GM23338 (cell line): ENCODE results near the gene GALC. TPM values are rescaled to one million over a fixed set of nuclear protein-coding genes. Genes with fewer than 3 reads are reported as not detected.

Experiments used
- ATAC-seq: fragments of 200-7000 bp; cut with Tn5 transposase; 3 replicates; pipeline ENCODE4 v1.9.1; 2020
- DNase-seq: peaks from one replicate; pipeline ENCODE4 v3.0.0-alpha.2; 2015; ENCODE audit warnings: low spot score
- H2AFZ ChIP-seq: fragments of 200-600 bp; sonication (generic); 2 replicates; pipeline ENCODE4 v1.8.0; 2016; ENCODE audit warnings: antibody characterized with exemption, mild to moderate bottlenecking, moderate library complexity
- H3F3A ChIP-seq: fragments of 200-600 bp; sonication (generic); replicated peaks from 2 replicates; pipeline ENCODE4 v1.8.0; 2017; ENCODE audit warnings: antibody characterized with exemption, mixed run types, low read depth
- H3K27ac ChIP-seq: fragments of 200-600 bp; sonication (generic); 2 replicates; pipeline ENCODE4 v1.6.1; 2016; ENCODE audit warnings: low read depth
- H3K27me3 ChIP-seq: fragments of 200-600 bp; sonication (generic); 2 replicates; pipeline ENCODE4 v1.8.0; 2016; ENCODE audit warnings: mild to moderate bottlenecking, mixed run types, moderate library complexity; ENCODE audit not compliant: insufficient read depth
- H3K36me3 ChIP-seq: fragments of 200-600 bp; sonication (generic); 2 replicates; pipeline ENCODE4 v1.8.0; 2016; ENCODE audit warnings: mild to moderate bottlenecking; ENCODE audit not compliant: insufficient read depth
- H3K4me1 ChIP-seq: fragments of 200-600 bp; sonication (generic); 2 replicates; pipeline ENCODE4 v1.8.0; 2016; ENCODE audit warnings: mild to moderate bottlenecking, moderate library complexity; ENCODE audit not compliant: insufficient read depth
- H3K4me2 ChIP-seq: fragments of 200-600 bp; sonication (generic); 2 replicates; pipeline ENCODE4 v1.7.1; 2017; ENCODE audit warnings: mixed run types
- H3K4me3 ChIP-seq: fragments of 200-600 bp; sonication (generic); 2 replicates; pipeline ENCODE4 v1.6.1; 2016; ENCODE audit warnings: mixed run types
- H3K79me2 ChIP-seq: fragments of 200-600 bp; sonication (generic); replicated peaks from 2 replicates; pipeline ENCODE4 v1.8.0; 2017; ENCODE audit warnings: mild to moderate bottlenecking; ENCODE audit not compliant: insufficient read depth
- H3K9me2 ChIP-seq: fragments of 200-600 bp; sonication (generic); 2 replicates; pipeline ENCODE4 v1.8.0; 2017; ENCODE audit not compliant: insufficient read depth
- H4K20me1 ChIP-seq: fragments of 200-600 bp; sonication (generic); replicated peaks from 2 replicates; pipeline ENCODE4 v1.8.0; 2017; ENCODE audit warnings: mild to moderate bottlenecking; ENCODE audit not compliant: insufficient read depth
- H3K27ac Mint-ChIP-seq: 2 replicates; pipeline ENCODE4 v1.8.0; 2020; ENCODE audit warnings: inconsistent platforms, mild to moderate bottlenecking, moderate library complexity, mixed read lengths
- H3K27me3 Mint-ChIP-seq: 3 replicates; pipeline ENCODE4 v1.8.0; 2022; ENCODE audit warnings: low read depth, mild to moderate bottlenecking, moderate library complexity, mixed read lengths, inconsistent platforms; ENCODE audit not compliant: insufficient read depth, poor library complexity
- H3K36me3 Mint-ChIP-seq: 3 replicates; pipeline ENCODE4 v1.8.0; 2021; ENCODE audit warnings: low read depth, mild to moderate bottlenecking, inconsistent platforms, moderate library complexity, mixed read lengths
- H3K4me1 Mint-ChIP-seq: 3 replicates; pipeline ENCODE4 v1.8.0; 2020; ENCODE audit warnings: mild to moderate bottlenecking, inconsistent platforms, mixed read lengths
- H3K4me3 Mint-ChIP-seq: 3 replicates; pipeline ENCODE4 v1.8.0; 2021; ENCODE audit warnings: moderate library complexity, mild to moderate bottlenecking, inconsistent platforms, mixed read lengths
- H3K9me3 Mint-ChIP-seq: 3 replicates; pipeline ENCODE4 v1.8.0; 2020; ENCODE audit warnings: moderate library complexity, mild to moderate bottlenecking, inconsistent platforms, mixed read lengths
- CREB1 ChIP-seq: fragments of 250-450 bp; sonication (Bioruptor Pico); IDR thresholded peaks from 2 replicates; pipeline ENCODE4 v1.5.0; 2020; ENCODE audit warnings: low read depth, mild to moderate bottlenecking, moderate library complexity
- CTCF ChIP-seq, 2 experiments: fragments of 200-600 bp in 1 of 2; sonication (generic) in 1 of 2; conservative IDR thresholded peaks; 2 replicates each; pipeline versions ENCODE4 v1.5.1 to v1.6.1; 2016 to 2017; ENCODE audit warnings: antibody characterized with exemption in 2 of 2, low read depth in 2 of 2, mild to moderate bottlenecking in 2 of 2, moderate library complexity in 1 of 2
- EZH2phosphoT487 ChIP-seq: fragments of 200-600 bp; sonication (generic); IDR thresholded peaks from one replicate; pipeline ENCODE4 v1.8.1; 2018; ENCODE audit warnings: antibody characterized with exemption; ENCODE audit not compliant: unreplicated experiment
- STAT1 ChIP-seq: IDR thresholded peaks from one replicate; pipeline ENCODE4 v1.6.1; 2016; ENCODE audit warnings: antibody characterized with exemption; ENCODE audit not compliant: unreplicated experiment
- ZNF114 ChIP-seq: fragments of 250-450 bp; sonication (Bioruptor Pico); IDR thresholded peaks from 2 replicates; pipeline ENCODE4 v1.5.0; 2020; ENCODE audit warnings: mild to moderate bottlenecking, moderate library complexity
- ZNF331 ChIP-seq: fragments of 250-450 bp; sonication (Bioruptor Pico); IDR thresholded peaks from 2 replicates; pipeline ENCODE4 v1.5.0; 2020; ENCODE audit warnings: low read depth, mild to moderate bottlenecking, moderate library complexity
- polyA plus RNA-seq: library from polyadenylated mRNA; unstranded; fragments of >200 nt; fragmentation: Nextera tagmentation; extraction: Ambion mirVana; gene quantifications from 2 replicates; pipeline ENCODE4 v1.2.1, GENCODE V29; 2016
- total RNA-seq: library from RNA; depleted of rRNA; stranded (reverse); fragments of >200 nt; shearing (Covaris generic); gene quantifications from 2 replicates; pipeline ENCODE4 v1.2.3, GENCODE V29; 2014
- TF ChIP-seq, protein P1 (sequence below): IDR thresholded peaks from 2 replicates; pipeline ENCODE4 v1.6.1; 2016; ENCODE audit warnings: antibody characterized with exemption
- TF ChIP-seq, protein P2 (sequence below): IDR thresholded peaks from one replicate; pipeline ENCODE4 v1.6.1; 2018; ENCODE audit warnings: antibody characterized with exemption; ENCODE audit not compliant: unreplicated experiment
- TF ChIP-seq, protein P3 (sequence below): fragments of 250-450 bp; sonication (Bioruptor Pico); IDR thresholded peaks from 2 replicates; pipeline ENCODE4 v1.5.0; 2020; ENCODE audit warnings: mild to moderate bottlenecking, moderate library complexity

The GALC gene
- total and polyA plus RNA-seq, 2 experiments from 2014 or later: 3.4 to 12.9 TPM

- DNase-seq (no peak), ATAC-seq (no peak)
- Histone ChIP-seq H3F3A (no peaks in the 10 kb centered on the region), H4K20me1 (no peaks in the 10 kb centered on the region), H3K9me2 (0 out of 2 replicates have a peak, but pooled peaks cover 3% of the 10 kb centered on the region), H3K36me3 (no peaks in the 10 kb centered on the region), H3K27me3 (no peaks in the 10 kb centered on the region), H3K4me2 (no peak overlapping the region), H2AFZ (no peak overlapping the region), H3K4me3 (no peak overlapping the region), H3K27ac (no peak overlapping the region), H3K79me2 (no peaks in the 10 kb centered on the region), H3K4me1 (peaks cover 7% of the 10 kb centered on the region; the same call in 1 of the 2 replicates)
- TF ChIP-seq, protein P1, sequence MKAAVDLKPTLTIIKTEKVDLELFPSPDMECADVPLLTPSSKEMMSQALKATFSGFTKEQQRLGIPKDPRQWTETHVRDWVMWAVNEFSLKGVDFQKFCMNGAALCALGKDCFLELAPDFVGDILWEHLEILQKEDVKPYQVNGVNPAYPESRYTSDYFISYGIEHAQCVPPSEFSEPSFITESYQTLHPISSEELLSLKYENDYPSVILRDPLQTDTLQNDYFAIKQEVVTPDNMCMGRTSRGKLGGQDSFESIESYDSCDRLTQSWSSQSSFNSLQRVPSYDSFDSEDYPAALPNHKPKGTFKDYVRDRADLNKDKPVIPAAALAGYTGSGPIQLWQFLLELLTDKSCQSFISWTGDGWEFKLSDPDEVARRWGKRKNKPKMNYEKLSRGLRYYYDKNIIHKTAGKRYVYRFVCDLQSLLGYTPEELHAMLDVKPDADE: no peak
- TF ChIP-seq CTCF (conservative IDR thresholded peaks at IDR 0.05; ENCODE audit: low read depth in 2 of 2): no peak
- no peak for TF ChIP-seq EZH2phosphoT487
- TF ChIP-seq ZNF331 (CRISPR knock-in tag): no peak
- TF ChIP-seq CREB1 (CRISPR knock-in tag): no peak
- no peak for TF ChIP-seq STAT1
- TF ChIP-seq, protein P2, sequence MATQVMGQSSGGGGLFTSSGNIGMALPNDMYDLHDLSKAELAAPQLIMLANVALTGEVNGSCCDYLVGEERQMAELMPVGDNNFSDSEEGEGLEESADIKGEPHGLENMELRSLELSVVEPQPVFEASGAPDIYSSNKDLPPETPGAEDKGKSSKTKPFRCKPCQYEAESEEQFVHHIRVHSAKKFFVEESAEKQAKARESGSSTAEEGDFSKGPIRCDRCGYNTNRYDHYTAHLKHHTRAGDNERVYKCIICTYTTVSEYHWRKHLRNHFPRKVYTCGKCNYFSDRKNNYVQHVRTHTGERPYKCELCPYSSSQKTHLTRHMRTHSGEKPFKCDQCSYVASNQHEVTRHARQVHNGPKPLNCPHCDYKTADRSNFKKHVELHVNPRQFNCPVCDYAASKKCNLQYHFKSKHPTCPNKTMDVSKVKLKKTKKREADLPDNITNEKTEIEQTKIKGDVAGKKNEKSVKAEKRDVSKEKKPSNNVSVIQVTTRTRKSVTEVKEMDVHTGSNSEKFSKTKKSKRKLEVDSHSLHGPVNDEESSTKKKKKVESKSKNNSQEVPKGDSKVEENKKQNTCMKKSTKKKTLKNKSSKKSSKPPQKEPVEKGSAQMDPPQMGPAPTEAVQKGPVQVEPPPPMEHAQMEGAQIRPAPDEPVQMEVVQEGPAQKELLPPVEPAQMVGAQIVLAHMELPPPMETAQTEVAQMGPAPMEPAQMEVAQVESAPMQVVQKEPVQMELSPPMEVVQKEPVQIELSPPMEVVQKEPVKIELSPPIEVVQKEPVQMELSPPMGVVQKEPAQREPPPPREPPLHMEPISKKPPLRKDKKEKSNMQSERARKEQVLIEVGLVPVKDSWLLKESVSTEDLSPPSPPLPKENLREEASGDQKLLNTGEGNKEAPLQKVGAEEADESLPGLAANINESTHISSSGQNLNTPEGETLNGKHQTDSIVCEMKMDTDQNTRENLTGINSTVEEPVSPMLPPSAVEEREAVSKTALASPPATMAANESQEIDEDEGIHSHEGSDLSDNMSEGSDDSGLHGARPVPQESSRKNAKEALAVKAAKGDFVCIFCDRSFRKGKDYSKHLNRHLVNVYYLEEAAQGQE: no peak
- TF ChIP-seq, protein P3, sequence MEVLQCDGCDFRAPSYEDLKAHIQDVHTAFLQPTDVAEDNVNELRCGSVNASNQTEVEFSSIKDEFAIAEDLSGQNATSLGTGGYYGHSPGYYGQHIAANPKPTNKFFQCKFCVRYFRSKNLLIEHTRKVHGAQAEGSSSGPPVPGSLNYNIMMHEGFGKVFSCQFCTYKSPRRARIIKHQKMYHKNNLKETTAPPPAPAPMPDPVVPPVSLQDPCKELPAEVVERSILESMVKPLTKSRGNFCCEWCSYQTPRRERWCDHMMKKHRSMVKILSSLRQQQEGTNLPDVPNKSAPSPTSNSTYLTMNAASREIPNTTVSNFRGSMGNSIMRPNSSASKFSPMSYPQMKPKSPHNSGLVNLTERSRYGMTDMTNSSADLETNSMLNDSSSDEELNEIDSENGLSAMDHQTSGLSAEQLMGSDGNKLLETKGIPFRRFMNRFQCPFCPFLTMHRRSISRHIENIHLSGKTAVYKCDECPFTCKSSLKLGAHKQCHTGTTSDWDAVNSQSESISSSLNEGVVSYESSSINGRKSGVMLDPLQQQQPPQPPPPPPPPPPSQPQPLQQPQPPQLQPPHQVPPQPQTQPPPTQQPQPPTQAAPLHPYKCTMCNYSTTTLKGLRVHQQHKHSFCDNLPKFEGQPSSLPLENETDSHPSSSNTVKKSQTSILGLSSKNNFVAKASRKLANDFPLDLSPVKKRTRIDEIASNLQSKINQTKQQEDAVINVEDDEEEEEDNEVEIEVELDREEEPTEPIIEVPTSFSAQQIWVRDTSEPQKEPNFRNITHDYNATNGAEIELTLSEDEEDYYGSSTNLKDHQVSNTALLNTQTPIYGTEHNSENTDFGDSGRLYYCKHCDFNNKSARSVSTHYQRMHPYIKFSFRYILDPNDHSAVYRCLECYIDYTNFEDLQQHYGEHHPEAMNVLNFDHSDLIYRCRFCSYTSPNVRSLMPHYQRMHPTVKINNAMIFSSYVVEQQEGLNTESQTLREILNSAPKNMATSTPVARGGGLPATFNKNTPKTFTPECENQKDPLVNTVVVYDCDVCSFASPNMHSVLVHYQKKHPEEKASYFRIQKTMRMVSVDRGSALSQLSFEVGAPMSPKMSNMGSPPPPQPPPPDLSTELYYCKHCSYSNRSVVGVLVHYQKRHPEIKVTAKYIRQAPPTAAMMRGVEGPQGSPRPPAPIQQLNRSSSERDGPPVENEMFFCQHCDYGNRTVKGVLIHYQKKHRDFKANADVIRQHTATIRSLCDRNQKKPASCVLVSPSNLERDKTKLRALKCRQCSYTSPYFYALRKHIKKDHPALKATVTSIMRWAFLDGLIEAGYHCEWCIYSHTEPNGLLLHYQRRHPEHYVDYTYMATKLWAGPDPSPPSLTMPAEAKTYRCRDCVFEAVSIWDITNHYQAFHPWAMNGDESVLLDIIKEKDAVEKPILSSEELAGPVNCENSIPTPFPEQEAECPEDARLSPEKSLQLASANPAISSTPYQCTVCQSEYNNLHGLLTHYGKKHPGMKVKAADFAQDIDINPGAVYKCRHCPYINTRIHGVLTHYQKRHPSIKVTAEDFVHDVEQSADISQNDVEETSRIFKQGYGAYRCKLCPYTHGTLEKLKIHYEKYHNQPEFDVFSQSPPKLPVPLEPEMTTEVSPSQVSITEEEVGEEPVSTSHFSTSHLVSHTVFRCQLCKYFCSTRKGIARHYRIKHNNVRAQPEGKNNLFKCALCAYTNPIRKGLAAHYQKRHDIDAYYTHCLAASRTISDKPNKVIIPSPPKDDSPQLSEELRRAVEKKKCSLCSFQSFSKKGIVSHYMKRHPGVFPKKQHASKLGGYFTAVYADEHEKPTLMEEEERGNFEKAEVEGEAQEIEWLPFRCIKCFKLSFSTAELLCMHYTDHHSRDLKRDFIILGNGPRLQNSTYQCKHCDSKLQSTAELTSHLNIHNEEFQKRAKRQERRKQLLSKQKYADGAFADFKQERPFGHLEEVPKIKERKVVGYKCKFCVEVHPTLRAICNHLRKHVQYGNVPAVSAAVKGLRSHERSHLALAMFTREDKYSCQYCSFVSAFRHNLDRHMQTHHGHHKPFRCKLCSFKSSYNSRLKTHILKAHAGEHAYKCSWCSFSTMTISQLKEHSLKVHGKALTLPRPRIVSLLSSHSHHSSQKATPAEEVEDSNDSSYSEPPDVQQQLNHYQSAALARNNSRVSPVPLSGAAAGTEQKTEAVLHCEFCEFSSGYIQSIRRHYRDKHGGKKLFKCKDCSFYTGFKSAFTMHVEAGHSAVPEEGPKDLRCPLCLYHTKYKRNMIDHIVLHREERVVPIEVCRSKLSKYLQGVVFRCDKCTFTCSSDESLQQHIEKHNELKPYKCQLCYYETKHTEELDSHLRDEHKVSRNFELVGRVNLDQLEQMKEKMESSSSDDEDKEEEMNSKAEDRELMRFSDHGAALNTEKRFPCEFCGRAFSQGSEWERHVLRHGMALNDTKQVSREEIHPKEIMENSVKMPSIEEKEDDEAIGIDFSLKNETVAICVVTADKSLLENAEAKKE: no peak
- no peak for TF ChIP-seq ZNF114
- peaks cover 10% of the 10 kb centered on the region; the same call in 2 of the 3 replicates for H3K4me1 Mint-ChIP-seq
- H3K36me3 Mint-ChIP-seq: no peaks in the 10 kb centered on the region; the same call in 2 of the 3 replicates
- peaks cover 5% of the 10 kb centered on the region for H3K9me3 Mint-ChIP-seq
- no peak overlapping the region for H3K27ac Mint-ChIP-seq
- no peaks in the 10 kb centered on the region for H3K27me3 Mint-ChIP-seq
- H3K4me3 Mint-ChIP-seq: no peak overlapping the region
Measured at GRCh38 chr14:87935886-87936285, 57.1 kb downstream of the GALC start.
